Bronchial epithelial cell (primary cell): ENCODE data around the gene RGS19. TPM values are rescaled to one million over a fixed set of nuclear protein-coding genes. Genes with fewer than 3 reads are reported as not detected.
"Not testable (repeated sequence)": the region's sequence is repeated elsewhere in the genome, so short reads cannot be mapped to it uniquely, and the experiment has no call there.

Source experiments
- DNase-seq: peaks from one replicate; pipeline ENCODE4 v3.0.0-alpha.2; 2010; ENCODE audit warnings: low read depth
- FAIRE-seq: peaks from 2 replicates; lab custom pipeline; 2011; peaks lifted over from hg19 to GRCh38; lab: Jason Lieb, UNC
- H3K27me3 ChIP-seq: 2 replicates; pipeline ENCODE4 v1.5.1; 2011; ENCODE audit warnings: low read length; ENCODE audit not compliant: control insufficient read depth, insufficient read depth
- H3K36me3 ChIP-seq: 2 replicates; pipeline ENCODE4 v1.5.1; 2011; ENCODE audit warnings: low read length; ENCODE audit not compliant: control insufficient read depth, insufficient read depth
- H3K4me3 ChIP-seq: 2 replicates; pipeline ENCODE4 v1.5.1; 2011; ENCODE audit warnings: mild to moderate bottlenecking, low read depth, low read length, control low read depth
- CTCF ChIP-seq: IDR thresholded peaks from 2 replicates; pipeline ENCODE4 v1.5.1; 2011; ENCODE audit warnings: mild to moderate bottlenecking, moderate library complexity, low read length, control low read depth, inconsistent platforms; ENCODE audit not compliant: insufficient read depth, severe bottlenecking
- total RNA-seq: library from RNA; depleted of rRNA; stranded (reverse); fragments of >200 nt; gene quantifications from 2 replicates; pipeline ENCODE4 v1.2.1, GENCODE V29; 2014

RGS19 gene
- total RNA-seq, 1 donor from 2014 or later, result 6.1 TPM

DNA sequence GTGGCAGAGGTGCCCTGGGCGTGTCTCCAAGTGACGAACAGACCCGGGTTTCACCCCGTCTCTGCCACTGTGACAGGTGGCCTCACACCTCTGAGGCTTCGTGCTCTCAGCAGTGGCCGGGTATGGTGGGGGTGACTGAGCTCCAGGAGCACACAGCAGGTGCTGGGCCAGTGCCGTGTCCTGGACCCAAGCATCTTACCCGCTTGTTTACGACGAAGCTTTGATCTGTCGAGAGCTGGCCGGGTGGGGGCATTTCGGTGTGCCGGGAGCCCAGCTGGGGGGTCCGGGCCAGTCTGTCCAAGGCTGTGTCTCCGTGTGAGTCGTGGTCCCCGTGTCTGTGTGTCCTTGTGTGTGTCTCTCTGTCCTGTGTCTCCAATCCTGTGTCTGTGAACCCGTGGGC lies 12.0 kb upstream of the RGS19 start:
- Histone ChIP-seq H3K27me3 (peaks cover 9% of the 10 kb centered on the region), H3K36me3 (no peaks in the 10 kb centered on the region), H3K4me3 (no peak overlapping the region)
- no peak for DNase-seq
- no peak for TF ChIP-seq CTCF
- FAIRE-seq, result no peak

- no peak for DNase-seq
- no peak for TF ChIP-seq CTCF
- Histone ChIP-seq H3K36me3 (no peaks in the 10 kb centered on the region), H3K4me3 (no peak overlapping the region), H3K27me3 (peaks cover 10% of the 10 kb centered on the region)
- peak; percentile 7 for FAIRE-seq
Measured at GRCh38 chr20:64090165-64090564, 10.8 kb upstream of the RGS19 start.

GRCh38 chr20:64088586-64088985 lies 9.3 kb upstream of the RGS19 start:
- not testable (repeated sequence) for DNase-seq, H3K4me3 ChIP-seq, H3K36me3 ChIP-seq
- FAIRE-seq, result peak; percentile 100
- peaks cover 23% of the 10 kb centered on the region for H3K27me3 ChIP-seq

DNA sequence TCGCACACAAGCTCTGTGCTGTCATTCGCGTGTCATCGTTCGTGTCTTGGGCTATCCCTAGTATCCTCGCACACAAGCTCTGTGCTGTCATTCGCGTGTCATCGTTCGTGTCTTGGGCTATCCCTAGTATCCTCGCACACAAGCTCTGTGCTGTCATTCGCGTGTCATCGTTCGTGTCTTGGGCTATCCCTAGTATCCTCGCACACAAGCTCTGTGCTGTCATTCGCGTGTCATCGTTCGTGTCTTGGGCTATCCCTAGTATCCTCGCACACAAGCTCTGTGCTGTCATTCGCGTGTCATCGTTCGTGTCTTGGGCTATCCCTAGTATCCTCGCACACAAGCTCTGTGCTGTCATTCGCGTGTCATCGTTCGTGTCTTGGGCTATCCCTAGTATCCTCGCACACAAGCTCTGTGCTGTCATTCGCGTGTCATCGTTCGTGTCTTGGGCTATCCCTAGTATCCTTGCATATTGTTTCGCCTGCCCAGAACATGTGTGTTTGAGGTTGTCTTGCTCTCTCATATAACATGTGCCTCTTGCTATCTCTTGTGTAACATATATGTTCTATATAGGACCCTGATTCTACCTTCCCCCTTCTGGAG lies 8.0 kb upstream of the RGS19 start:
- not testable (repeated sequence) for H3K4me3 ChIP-seq, DNase-seq, FAIRE-seq, H3K36me3 ChIP-seq
- peaks cover 25% of the 10 kb centered on the region for H3K27me3 ChIP-seq

DNA sequence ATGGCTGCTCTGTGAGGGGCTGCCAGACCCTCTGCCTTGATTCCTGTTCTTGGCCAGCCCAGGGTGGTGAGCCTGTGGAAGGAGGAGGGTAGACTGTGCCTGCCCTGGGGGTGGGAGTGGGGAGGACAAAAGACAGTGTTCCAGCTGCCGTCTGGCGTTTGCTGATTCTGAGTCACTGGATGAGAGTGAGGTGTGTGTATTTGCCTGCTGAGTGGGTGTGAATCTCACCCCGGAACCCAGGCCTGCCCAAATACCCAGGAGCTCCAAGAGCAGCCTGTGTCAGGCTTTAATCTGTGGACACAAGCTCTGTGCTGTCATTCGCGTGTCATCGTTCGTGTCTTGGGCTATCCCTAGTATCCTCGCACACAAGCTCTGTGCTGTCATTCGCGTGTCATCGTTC lies 7.5 kb upstream of the RGS19 start:
- FAIRE-seq, result no peak
- H3K36me3 ChIP-seq, result no peaks in the 10 kb centered on the region
- H3K4me3 ChIP-seq, result no peak overlapping the region
- peaks cover 24% of the 10 kb centered on the region for H3K27me3 ChIP-seq
- no peak for TF ChIP-seq CTCF
- DNase-seq, result peak; percentile 72

GRCh38 chr20:64084685-64085152 lies 5.4 kb upstream of the RGS19 start:
- no peak for DNase-seq
- H3K27me3 ChIP-seq, result peaks cover 20% of the 10 kb centered on the region

More at GRCh38 chr20:64084685-64085152, 5.4 kb upstream of the RGS19 start:
- Histone ChIP-seq H3K4me3 (no peak overlapping the region), H3K36me3 (no peaks in the 10 kb centered on the region)
- FAIRE-seq, result no peak
- no peak for TF ChIP-seq CTCF
